NB4 (cell line): ENCODE results near the gene C17orf100.

Experiments used
- DNase-seq: peaks from one replicate; pipeline ENCODE4 v3.0.0; 2010; ENCODE audit warnings: low read depth
- H3K4me3 ChIP-seq: one replicate; pipeline ENCODE4 v1.5.1; 2011; ENCODE audit warnings: mild to moderate bottlenecking, low read depth, low read length, moderate library complexity
- CTCF ChIP-seq: IDR thresholded peaks from one replicate; pipeline ENCODE4 v1.5.1; 2012; ENCODE audit warnings: low read depth, low read length
- MAX ChIP-seq: IDR thresholded peaks from 2 replicates; pipeline ENCODE4 v1.6.1; 2011; ENCODE audit warnings: low read depth, low read length
- MYC ChIP-seq: IDR thresholded peaks from 2 replicates; pipeline ENCODE4 v1.6.1; 2011; ENCODE audit warnings: low read depth, low read length
- POLR2A ChIP-seq: IDR thresholded peaks from 2 replicates; pipeline ENCODE4 v1.6.1; 2011; ENCODE audit warnings: mild to moderate bottlenecking; ENCODE audit not compliant: insufficient read length; ENCODE audit errors: extremely low read depth

Gene C17orf100

GRCh38 chr17:6610011-6610410 is 41.6 kb upstream of the C17orf100 start:
- TF ChIP-seq MYC (no peak), MAX (no peak), CTCF (no peak), POLR2A (no peak)
- H3K4me3 ChIP-seq = no peak overlapping the region
- no peak for DNase-seq

- no peak overlapping the region for H3K4me3 ChIP-seq
- DNase-seq = no peak
- TF ChIP-seq POLR2A (no peak), MYC (no peak), MAX (no peak), CTCF (no peak)
These were observed 40.3 kb upstream of the C17orf100 start for GRCh38 chr17:6611231-6611630.

GRCh38 chr17:6623941-6624340 is 27.6 kb upstream of the C17orf100 start:
- no peak overlapping the region for H3K4me3 ChIP-seq
- TF ChIP-seq CTCF (no peak), MYC (no peak), MAX (no peak), POLR2A (no peak)
- DNase-seq = no peak

- no peak overlapping the region for H3K4me3 ChIP-seq
- TF ChIP-seq POLR2A = no peak
- no peak for TF ChIP-seq MYC
- no peak for TF ChIP-seq MAX
- no peak for TF ChIP-seq CTCF
- DNase-seq = no peak
These were observed 24.9 kb upstream of the C17orf100 start for GRCh38 chr17:6626616-6627015.

- TF ChIP-seq MYC (no peak), MAX (no peak), CTCF (no peak), POLR2A (no peak)
- no peak for DNase-seq
- H3K4me3 ChIP-seq = no peak overlapping the region
These were observed 24.5 kb upstream of the C17orf100 start for GRCh38 chr17:6627019-6627418.

- DNase-seq = no peak
- H3K4me3 ChIP-seq = no peak overlapping the region
- no peak for TF ChIP-seq MAX
- no peak for TF ChIP-seq POLR2A
These were observed 21.2 kb upstream of the C17orf100 start for GRCh38 chr17:6630390-6630789.
